Calu3 (cell line): ENCODE results near the gene USP43. TPM values are rescaled to one million over a fixed set of nuclear protein-coding genes. Genes with fewer than 3 reads are reported as not detected.
A peak's percentile ranks its signal among the peaks of the same experiment; 100 is the strongest.
"Not testable (repeated sequence)": the region's sequence is repeated elsewhere in the genome, so short reads cannot be mapped to it uniquely, and the experiment has no call there.

Source experiments
- BruUV-seq: library from RNA; stranded (reverse); fragments of 400-500 nt; replicated peaks from 2 replicates; lab custom pipeline; 2021; lab: Mats Ljungman, UMichigan
- CTCF ChIA-PET: fragments of 300-600 bp; sonication (Branson Sonifier 250); formaldehyde crosslinking; loops from one replicate; lab custom pipeline; 2022; ENCODE audit warnings: antibody characterized with exemption; lab: Charles Lee
- DNase-seq: peaks from one replicate; pipeline ENCODE4 v3.0.0; 2022
- H3K27ac Mint-ChIP-seq: one replicate; pipeline ENCODE4 v1.8.0; 2022; ENCODE audit warnings: mixed read lengths; ENCODE audit not compliant: unreplicated experiment
- H3K27me3 Mint-ChIP-seq: one replicate; pipeline ENCODE4 v1.8.0; 2022; ENCODE audit warnings: mixed read lengths; ENCODE audit not compliant: unreplicated experiment
- H3K36me3 Mint-ChIP-seq: one replicate; pipeline ENCODE4 v1.8.0; 2022; ENCODE audit warnings: mild to moderate bottlenecking, moderate library complexity, mixed read lengths; ENCODE audit not compliant: insufficient read depth, unreplicated experiment
- H3K4me1 Mint-ChIP-seq: one replicate; pipeline ENCODE4 v1.8.0; 2022; ENCODE audit warnings: mild to moderate bottlenecking, low read depth, mixed read lengths; ENCODE audit not compliant: unreplicated experiment
- H3K4me3 Mint-ChIP-seq: one replicate; pipeline ENCODE4 v1.8.0; 2022; ENCODE audit warnings: mild to moderate bottlenecking, low read depth, moderate library complexity, mixed read lengths; ENCODE audit not compliant: unreplicated experiment
- H3K9me3 Mint-ChIP-seq: one replicate; pipeline ENCODE4 v1.8.0; 2022; ENCODE audit warnings: low read depth, mixed read lengths; ENCODE audit not compliant: unreplicated experiment
- intact Hi-C: fragments of 100-400 bp; cut with micrococcal nuclease; formaldehyde crosslinking; loops from one replicate; pipeline ENCODE4 v1.10.0; 2022; ENCODE audit not compliant: unreplicated experiment
- total RNA-seq: library from RNA; stranded (reverse); gene quantifications from 2 replicates; pipeline ENCODE4 v1.2.3, GENCODE V29; 2022
- TF ChIP-seq, protein P1 (sequence below): fragments of 200-600 bp; IDR thresholded peaks from one replicate; pipeline ENCODE4 v1.8.0; 2022; ENCODE audit warnings: antibody characterized with exemption; ENCODE audit not compliant: unreplicated experiment

Gene USP43
- total RNA-seq, 1 experiment from 2014 or later: 6.7 TPM

DNA sequence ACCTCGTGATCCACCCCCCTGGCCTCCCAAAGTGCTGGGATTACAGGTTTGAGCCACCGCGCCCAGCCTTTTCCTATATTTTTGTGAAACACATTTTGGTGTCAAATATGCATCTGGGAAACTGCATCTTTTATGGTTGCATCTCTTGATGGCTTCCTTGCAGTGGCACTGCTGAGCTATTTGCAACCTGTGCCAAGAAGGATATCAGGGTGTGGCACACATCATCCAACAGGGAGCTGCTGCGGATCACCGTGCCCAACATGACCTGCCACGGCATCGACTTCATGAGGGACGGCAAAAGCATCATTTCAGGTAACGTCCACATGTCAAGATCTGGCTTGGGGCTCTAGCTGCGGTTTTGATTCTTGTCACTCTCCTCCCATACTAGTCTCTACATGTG is 16.8 kb upstream of the USP43 start:
- DNase-seq: peak; percentile 13
- Mint-ChIP-seq H3K36me3 (peaks cover 10% of the 10 kb centered on the region), H3K27ac (no peak overlapping the region), H3K27me3 (no peaks in the 10 kb centered on the region), H3K4me3 (no peak overlapping the region), H3K9me3 (no peaks in the 10 kb centered on the region), H3K4me1 (no peaks in the 10 kb centered on the region)
- intact Hi-C loops: no loop called here
- TF ChIP-seq, protein P1, sequence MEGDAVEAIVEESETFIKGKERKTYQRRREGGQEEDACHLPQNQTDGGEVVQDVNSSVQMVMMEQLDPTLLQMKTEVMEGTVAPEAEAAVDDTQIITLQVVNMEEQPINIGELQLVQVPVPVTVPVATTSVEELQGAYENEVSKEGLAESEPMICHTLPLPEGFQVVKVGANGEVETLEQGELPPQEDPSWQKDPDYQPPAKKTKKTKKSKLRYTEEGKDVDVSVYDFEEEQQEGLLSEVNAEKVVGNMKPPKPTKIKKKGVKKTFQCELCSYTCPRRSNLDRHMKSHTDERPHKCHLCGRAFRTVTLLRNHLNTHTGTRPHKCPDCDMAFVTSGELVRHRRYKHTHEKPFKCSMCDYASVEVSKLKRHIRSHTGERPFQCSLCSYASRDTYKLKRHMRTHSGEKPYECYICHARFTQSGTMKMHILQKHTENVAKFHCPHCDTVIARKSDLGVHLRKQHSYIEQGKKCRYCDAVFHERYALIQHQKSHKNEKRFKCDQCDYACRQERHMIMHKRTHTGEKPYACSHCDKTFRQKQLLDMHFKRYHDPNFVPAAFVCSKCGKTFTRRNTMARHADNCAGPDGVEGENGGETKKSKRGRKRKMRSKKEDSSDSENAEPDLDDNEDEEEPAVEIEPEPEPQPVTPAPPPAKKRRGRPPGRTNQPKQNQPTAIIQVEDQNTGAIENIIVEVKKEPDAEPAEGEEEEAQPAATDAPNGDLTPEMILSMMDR: no peak
- CTCF ChIA-PET: interaction anchor here (0.7 to 1.1 kb wide), 3 partner anchors 69 to 1090 kb away, joined by 3 to 7 read pairs (median 3); no protein-coding TSS in a partner anchor
- no TSS peak for BruUV-seq

DNA sequence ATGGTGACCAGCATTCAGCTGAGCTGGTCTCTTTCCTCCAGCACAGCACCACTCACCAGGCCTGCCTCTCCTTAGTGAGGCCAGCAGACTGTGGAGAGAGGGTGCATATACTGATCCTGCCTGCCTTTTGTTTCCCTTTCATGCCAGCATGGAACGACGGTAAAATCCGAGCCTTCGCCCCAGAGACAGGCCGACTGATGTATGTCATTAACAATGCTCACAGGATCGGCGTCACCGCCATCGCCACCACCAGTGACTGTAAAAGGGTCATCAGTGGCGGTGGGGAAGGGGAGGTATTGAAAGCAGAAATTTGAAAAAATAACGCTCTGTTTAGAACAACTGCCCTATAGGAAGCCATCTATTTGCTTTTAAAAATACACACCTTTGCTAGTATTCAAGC is 12.6 kb upstream of the USP43 start:
- no peak for DNase-seq
- no peak overlapping the region for H3K27ac Mint-ChIP-seq
- no peaks in the 10 kb centered on the region for H3K27me3 Mint-ChIP-seq
- no peaks in the 10 kb centered on the region for H3K9me3 Mint-ChIP-seq
- TF ChIP-seq, protein P1: no peak
- H3K4me3 Mint-ChIP-seq: no peak overlapping the region
- no peaks in the 10 kb centered on the region for H3K4me1 Mint-ChIP-seq
- no TSS peak for BruUV-seq
- intact Hi-C loops: no loop called here
- H3K36me3 Mint-ChIP-seq: peaks cover 10% of the 10 kb centered on the region
- CTCF ChIA-PET: no interaction called here

DNA sequence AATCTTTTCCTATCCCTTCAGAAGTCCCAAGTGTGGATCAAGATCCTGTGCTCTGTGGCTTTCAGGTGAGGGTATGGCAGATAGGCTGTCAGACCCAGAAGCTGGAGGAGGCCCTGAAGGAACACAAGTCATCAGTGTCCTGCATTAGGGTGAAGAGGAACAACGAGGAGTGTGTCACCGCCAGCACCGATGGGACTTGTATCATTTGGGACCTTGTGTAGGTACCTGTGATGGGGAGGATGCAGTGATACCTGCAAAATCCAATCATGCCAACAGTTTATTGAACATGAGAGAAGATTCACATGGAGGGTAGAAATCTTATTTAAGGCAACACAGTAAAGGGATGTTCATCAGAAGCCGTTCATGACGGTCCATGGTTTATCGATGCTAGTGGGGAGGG is 10.0 kb upstream of the USP43 start:
- CTCF ChIA-PET: no interaction called here
- no peak overlapping the region for H3K4me3 Mint-ChIP-seq
- no peak overlapping the region for H3K27ac Mint-ChIP-seq

DNA sequence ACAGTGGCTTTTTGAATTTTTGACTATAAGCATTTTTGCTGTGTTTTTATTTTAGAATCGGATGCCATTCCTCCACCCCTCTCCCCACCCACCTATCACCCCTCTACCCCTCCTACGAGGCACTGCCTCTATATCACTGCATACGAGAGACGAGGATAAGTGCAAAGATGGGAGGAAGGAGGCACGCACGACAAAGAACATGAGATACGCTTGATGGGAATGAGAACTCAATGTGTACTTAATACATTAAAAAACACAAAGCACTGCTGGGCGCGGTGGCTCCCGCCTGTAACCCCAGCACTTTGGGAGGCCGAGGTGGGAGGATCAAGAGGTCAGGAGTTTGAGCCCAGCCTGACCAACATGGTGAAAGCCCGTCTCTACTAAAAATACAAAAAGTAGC is 8.8 kb upstream of the USP43 start:
- DNase-seq: no peak
- Mint-ChIP-seq H3K27ac (no peak overlapping the region), H3K36me3 (no peaks in the 10 kb centered on the region), H3K27me3 (no peaks in the 10 kb centered on the region), H3K4me1 (no peaks in the 10 kb centered on the region), H3K4me3 (no peak overlapping the region), H3K9me3 (no peaks in the 10 kb centered on the region)
- TF ChIP-seq, protein P1: no peak
- BruUV-seq: no TSS peak
- CTCF ChIA-PET: no interaction called here
- intact Hi-C loops: no loop called here

More for the DNA sequence above, 10.0 kb upstream of the USP43 start:
- DNase-seq: no peak
- Mint-ChIP-seq H3K4me1 (no peaks in the 10 kb centered on the region), H3K9me3 (no peaks in the 10 kb centered on the region), H3K36me3 (peaks cover 6% of the 10 kb centered on the region), H3K27me3 (no peaks in the 10 kb centered on the region)
- TF ChIP-seq, protein P1: no peak
- BruUV-seq: no TSS peak
- intact Hi-C loops: no loop called here

DNA sequence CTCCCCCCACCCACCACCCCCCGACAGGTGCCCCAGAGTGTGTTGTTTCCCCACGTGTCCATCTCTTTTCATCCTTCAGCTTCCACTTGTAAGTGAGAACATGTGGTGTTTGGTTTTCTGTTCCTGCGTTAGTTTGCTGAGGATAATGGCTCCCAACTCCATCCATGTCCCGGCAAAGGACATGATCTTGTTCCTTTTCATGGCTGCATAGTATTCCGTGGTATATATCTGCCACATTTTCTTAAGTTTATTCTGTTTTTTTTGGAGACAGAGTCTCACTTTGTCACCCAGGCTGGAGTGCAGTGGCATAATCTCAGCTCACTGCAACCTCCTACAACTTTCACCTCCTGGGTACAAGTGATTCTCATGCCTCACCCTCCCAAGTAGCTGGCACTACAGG is 4.9 kb upstream of the USP43 start:
- BruUV-seq, H3K4me3 Mint-ChIP-seq, H3K4me1 Mint-ChIP-seq, DNase-seq, H3K9me3 Mint-ChIP-seq, H3K27me3 Mint-ChIP-seq, intact Hi-C loops, H3K27ac Mint-ChIP-seq, CTCF ChIA-PET: not testable (repeated sequence)
- peaks cover 11% of the 10 kb centered on the region for H3K36me3 Mint-ChIP-seq
